ENCODE data around the gene GNB1L.

DNA sequence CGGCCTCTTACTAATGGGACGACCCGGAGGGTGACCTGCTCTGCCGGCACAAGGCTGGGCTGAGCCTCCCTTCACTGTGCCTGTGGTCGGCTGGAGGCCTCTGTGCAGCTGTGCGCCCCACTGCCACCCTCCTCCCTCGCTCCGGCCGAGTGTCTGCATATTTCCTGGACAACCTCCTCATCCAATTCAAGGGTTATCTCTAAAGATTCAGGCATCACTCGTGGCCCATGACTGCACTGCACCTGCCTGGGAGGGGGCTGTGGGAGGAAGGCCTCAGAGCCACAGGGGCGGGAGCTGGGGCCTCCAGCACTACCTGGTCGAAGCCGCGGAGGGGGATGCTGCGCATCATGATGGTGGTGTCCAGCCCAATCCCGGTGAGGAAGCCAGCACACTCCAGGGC is 43.1 kb upstream of the GNB1L start:
- TF ChIP-seq, protein P1, sequence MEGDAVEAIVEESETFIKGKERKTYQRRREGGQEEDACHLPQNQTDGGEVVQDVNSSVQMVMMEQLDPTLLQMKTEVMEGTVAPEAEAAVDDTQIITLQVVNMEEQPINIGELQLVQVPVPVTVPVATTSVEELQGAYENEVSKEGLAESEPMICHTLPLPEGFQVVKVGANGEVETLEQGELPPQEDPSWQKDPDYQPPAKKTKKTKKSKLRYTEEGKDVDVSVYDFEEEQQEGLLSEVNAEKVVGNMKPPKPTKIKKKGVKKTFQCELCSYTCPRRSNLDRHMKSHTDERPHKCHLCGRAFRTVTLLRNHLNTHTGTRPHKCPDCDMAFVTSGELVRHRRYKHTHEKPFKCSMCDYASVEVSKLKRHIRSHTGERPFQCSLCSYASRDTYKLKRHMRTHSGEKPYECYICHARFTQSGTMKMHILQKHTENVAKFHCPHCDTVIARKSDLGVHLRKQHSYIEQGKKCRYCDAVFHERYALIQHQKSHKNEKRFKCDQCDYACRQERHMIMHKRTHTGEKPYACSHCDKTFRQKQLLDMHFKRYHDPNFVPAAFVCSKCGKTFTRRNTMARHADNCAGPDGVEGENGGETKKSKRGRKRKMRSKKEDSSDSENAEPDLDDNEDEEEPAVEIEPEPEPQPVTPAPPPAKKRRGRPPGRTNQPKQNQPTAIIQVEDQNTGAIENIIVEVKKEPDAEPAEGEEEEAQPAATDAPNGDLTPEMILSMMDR (IDR thresholded peaks at IDR 0.05), result no peak
- no peak for TF ChIP-seq EZH2 (IDR thresholded peaks at IDR 0.05; ENCODE audit: borderline replicate concordance, insufficient read depth, low read depth, low read length, poor library complexity, severe bottlenecking)

Measured in B cell (primary cell).